HG03103 (cell line): Measurements from ENCODE around the gene CDK19.

ENCODE experiments used
- ATAC-seq: cut with Tn5 transposase; IDR thresholded peaks from one replicate; pipeline ENCODE4 v1.9.1; 2021; ENCODE audit warnings: low read depth; ENCODE audit not compliant: unreplicated experiment

CDK19 gene

GRCh38 chr6:110665600-110665999 lies 149.7 kb downstream of the CDK19 start:
- no peak for ATAC-seq

GRCh38 chr6:110664933-110665332 lies 150.3 kb downstream of the CDK19 start:
- no peak for ATAC-seq

DNA sequence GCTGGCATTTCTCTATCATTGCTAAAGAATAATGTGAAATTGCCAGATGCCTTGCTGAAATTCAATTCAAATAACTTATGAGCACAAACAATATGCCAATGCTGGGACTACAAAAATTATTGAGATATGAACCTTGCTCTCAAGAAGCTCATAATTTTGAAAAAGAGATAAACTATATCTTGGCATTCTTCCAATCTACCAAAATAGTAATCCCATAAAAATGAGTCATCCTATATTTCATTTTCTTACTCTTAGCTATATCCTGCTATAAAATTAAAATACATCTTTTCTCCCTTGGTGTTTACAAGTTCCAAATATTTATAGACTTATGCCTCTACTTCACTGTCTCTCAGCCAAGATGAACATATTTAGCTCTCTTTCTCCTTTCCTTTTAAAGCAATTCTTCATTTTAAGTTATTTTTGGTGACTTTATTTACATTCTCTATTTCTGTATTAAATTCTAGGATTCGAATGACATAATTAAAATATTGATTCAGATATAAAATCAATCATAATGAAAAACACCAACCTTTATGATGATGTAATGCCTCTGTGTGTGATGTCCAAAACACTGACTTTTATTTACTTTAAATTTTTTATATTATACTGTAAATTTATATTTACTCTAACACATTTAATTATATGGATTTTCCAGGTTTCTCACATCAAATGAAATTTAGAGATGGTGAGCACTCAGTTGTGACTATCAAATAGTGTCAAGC lies 152.6 kb downstream of the CDK19 start:
- no peak for ATAC-seq

DNA sequence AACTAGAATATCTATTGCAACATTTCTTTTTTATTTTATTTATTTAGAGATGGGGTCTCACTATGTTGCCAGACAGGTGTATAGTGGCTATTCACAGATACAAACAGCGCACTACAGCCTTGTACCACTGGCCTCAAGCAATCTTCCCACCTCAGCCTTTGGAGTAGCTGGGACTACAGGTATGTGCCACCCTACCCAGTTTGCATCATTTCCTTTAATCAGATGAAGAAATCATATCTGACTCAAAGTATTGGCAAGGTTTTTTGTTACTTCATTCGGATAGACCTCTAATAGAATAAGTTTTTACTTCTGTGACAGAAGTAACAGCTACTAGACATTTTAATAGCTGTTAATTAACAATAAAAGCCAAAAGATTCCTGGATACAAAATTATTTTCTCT lies 153.9 kb downstream of the CDK19 start:
- no peak for ATAC-seq

DNA sequence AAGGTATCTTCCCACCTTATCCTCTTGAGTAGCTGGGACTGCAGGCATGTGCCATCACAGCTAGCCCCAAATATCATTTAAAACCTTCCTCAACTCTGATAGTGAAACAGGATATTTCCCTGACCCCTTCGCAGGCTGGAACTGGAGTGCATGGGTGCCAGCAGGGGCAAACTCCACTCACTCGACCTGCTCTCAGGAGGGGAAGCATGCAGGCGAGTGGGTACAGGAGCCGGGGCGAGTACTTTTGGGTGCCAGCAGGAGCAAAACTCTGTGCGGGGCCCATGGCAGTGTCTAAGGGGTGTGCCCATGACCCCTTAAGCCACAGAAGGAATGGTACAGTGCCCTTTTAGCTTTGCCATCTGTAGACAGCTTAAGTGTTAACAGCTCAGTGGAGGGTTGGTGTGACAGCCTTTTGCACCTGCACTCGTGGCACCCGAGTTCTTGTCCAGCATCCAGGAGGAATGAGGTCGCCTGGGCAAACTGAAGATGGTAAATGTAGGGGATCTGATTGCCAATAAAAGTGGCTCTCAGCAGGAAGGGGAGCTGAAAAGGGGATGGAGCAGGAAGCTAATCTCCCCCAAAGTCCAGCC lies 155.1 kb downstream of the CDK19 start:
- ATAC-seq: no peak

DNA sequence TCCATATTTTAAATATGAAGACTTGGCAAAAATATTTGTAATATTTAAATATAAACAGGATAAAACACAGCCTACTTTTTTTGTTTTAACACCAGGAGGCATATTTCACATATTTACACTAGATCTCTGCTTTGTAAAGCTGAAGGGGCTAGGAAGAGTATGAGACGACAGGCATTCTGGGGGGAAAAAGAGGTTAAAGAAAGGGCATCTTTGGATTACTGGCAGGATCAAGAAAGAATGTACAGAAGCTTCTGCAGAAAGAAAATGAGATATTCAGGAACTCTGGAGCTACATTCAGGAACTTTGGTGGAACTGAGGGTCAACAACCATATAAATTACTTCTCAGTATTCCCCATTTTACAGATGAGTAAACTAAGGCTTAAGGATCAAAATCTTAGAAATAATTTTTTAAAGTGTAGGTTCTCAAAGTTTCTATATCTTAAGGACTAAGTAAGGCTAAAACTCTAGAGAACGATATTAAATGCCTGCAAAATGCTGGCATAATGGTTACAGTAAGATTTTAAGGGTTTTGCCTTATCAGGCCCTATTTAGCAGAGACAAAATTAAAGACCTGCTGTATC lies 156.5 kb downstream of the CDK19 start:
- no peak for ATAC-seq

DNA sequence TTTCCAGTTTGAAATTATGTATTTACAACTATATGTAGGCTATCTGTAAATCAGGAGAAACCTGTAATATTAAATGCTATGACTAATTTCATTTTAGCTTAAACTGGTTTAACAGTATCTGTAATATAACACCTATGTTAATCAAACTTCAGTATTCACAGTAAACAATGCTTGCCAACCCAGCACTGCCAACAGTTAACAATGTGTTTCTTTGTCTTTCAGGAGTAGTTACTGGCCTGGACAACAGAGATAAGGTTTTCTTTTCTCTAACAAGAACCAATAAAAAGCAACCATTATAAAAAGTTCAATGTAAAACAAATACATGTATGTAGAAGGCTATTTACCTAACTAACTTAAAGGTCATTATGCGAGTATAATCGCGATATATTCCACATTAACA lies 158.8 kb downstream of the CDK19 start:
- ATAC-seq: no peak

GRCh38 chr6:110655821-110656220 lies 159.4 kb downstream of the CDK19 start:
- no peak for ATAC-seq

- no peak for ATAC-seq
These were observed 161.0 kb downstream of the CDK19 start for GRCh38 chr6:110654096-110654820.

- no peak for ATAC-seq
These were observed 161.9 kb downstream of the CDK19 start for GRCh38 chr6:110653381-110653780.

DNA sequence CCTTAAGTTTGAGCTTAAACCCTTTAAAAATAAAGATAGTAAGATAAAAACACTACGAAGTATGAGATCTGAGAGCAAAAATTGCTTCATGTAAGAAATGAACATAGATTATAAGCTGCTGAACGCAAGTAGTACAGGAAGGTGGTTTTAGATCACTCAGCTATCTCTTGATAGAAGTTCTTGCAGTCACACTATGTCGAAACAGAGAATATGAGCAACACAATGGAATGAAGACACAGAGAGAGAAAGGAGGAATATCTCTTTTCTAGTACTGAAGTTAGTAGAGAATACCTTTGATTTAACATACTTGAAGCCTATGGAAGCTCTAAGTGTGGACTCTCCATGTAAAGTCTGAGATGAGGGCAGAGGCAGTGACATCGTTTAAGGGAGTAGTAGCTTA lies 162.7 kb downstream of the CDK19 start:
- no peak for ATAC-seq

- no peak for ATAC-seq
These were observed 164.5 kb downstream of the CDK19 start for GRCh38 chr6:110650755-110651154.

GRCh38 chr6:110649704-110650103 lies 165.6 kb downstream of the CDK19 start:
- no peak for ATAC-seq

- no peak for ATAC-seq
These were observed 168.0 kb downstream of the CDK19 start for GRCh38 chr6:110646951-110647910.

GRCh38 chr6:110646419-110646698 lies 168.9 kb downstream of the CDK19 start:
- no peak for ATAC-seq

- ATAC-seq: no peak
These were observed 169.4 kb downstream of the CDK19 start for GRCh38 chr6:110645685-110646418.

- no peak for ATAC-seq
These were observed 172.1 kb downstream of the CDK19 start for GRCh38 chr6:110643175-110643574.

GRCh38 chr6:110642711-110643110 lies 172.6 kb downstream of the CDK19 start:
- ATAC-seq: no peak

DNA sequence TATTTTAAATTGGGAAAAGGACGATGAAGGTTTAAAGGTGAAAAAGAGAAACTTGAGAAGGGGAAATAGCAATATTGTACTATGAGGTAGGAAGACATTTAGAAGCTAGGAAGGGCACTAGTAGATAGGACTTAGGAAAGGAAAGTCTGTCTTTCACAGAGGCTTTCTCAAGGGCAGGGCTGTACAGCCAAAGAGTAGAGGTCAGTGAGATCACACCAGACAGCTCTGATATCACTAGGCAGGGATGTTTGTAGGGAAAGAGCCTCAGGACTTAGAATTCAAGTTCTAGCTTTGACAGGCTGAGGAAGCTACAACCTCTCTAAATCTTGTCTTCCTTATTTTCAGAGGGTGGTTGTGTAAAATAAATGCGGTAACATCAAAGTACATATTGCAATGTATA lies 178.5 kb downstream of the CDK19 start:
- ATAC-seq: no peak

GRCh38 chr6:110635096-110635495 lies 180.2 kb downstream of the CDK19 start:
- no peak for ATAC-seq
